GM12864 (cell line): Measurements from ENCODE around the gene TP53INP2.

Experiments
- DNase-seq: peaks from one replicate; pipeline ENCODE4 v3.0.0-alpha.2; 2011; ENCODE audit warnings: low read depth
- H3K4me3 ChIP-seq: 2 replicates; pipeline ENCODE4 v1.5.1; 2011; ENCODE audit warnings: mild to moderate bottlenecking, low read depth, low read length, control low read depth
- TF ChIP-seq, protein P1 (sequence below): IDR thresholded peaks from 2 replicates; pipeline ENCODE4 v1.5.1; 2011; ENCODE audit warnings: low read depth, mild to moderate bottlenecking, moderate library complexity, low read length, control low read depth, inconsistent platforms; ENCODE audit errors: missing control alignments

TP53INP2 gene

GRCh38 chr20:34675993-34676641, 28.0 kb upstream of the TP53INP2 start:
- DNase-seq: no peak
- peak overlapping the region; percentile 86 for H3K4me3 ChIP-seq
- TF ChIP-seq, protein P1, sequence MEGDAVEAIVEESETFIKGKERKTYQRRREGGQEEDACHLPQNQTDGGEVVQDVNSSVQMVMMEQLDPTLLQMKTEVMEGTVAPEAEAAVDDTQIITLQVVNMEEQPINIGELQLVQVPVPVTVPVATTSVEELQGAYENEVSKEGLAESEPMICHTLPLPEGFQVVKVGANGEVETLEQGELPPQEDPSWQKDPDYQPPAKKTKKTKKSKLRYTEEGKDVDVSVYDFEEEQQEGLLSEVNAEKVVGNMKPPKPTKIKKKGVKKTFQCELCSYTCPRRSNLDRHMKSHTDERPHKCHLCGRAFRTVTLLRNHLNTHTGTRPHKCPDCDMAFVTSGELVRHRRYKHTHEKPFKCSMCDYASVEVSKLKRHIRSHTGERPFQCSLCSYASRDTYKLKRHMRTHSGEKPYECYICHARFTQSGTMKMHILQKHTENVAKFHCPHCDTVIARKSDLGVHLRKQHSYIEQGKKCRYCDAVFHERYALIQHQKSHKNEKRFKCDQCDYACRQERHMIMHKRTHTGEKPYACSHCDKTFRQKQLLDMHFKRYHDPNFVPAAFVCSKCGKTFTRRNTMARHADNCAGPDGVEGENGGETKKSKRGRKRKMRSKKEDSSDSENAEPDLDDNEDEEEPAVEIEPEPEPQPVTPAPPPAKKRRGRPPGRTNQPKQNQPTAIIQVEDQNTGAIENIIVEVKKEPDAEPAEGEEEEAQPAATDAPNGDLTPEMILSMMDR: no peak

DNA sequence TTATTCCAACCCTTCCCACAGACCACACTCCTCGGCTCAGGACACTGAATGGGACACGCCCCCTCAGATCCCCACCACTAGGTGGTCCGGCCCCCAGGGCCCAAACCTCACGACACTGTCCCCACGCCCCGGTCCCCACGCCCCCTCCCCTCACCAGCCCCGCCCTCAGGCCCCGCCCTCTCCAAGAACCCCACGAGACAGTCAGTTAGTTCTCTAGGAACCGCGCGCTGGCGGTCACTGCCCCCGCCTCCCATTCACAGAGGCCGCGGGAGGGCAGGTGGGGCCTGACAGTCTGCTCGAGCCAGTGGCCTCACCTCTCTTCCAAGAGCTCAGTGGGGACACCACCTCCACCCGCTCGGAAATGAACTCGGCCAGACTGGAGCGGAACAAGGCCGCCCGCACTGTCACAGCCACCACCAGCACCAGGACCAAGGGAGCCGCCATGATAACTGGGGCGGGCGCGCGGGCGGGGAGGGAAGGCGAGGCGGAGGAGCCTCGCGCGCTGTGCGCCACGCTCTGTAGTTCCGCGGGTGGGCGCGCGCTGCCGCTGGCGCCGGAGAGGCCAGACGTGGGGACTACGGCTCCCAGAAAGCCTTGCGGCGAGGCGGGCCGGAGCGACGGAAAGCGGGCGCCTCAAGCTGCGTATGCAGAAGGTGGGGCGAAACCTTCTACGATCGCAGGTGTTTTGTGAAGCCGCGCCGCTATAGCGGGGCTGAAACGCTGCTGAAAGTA, 27.3 kb upstream of the TP53INP2 start, which contains the start of gene PIGU:
TSS of gene PIGU (minus strand) at position 451 of the 732 bp plus-strand sequence. CDS start at position 444, 7 bp downstream.
- peak; percentile 92 for DNase-seq
- TF ChIP-seq, protein P1: no peak
- H3K4me3 ChIP-seq: peak within 1 kb of the TSS; percentile 86

DNA sequence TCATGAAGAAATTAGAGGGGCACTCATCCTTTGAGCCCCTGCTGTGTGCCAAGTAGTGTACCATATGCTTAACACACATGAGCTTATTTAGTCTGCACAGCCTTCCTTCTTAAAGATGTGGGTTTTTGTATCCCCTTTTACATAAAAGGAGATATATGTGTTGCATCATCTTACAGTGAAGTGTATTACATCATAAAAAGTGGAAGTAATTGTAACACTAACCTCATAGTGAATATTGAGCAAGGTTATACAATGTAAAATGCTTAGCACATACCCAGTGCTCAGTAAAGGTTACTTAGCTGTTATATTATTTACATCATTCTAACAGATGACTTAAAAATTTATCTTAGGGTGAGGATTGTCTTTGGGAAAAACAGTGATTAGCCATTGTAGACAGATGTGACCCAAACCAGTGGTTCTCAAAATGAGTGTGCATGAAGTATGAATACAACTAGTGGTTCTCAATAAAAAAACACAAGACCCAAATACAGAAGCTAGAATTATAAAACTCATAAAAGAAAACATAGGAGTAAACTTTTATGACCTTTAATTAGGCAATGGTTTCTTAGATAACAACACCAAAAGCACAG, 23.5 kb upstream of the TP53INP2 start:
- H3K4me3 ChIP-seq: no peak overlapping the region
- DNase-seq: no peak
- TF ChIP-seq, protein P1: no peak

- no peak overlapping the region for H3K4me3 ChIP-seq
- TF ChIP-seq, protein P1: no peak
- no peak for DNase-seq
Observed at GRCh38 chr20:34683667-34684066, 20.5 kb upstream of the TP53INP2 start.

DNA sequence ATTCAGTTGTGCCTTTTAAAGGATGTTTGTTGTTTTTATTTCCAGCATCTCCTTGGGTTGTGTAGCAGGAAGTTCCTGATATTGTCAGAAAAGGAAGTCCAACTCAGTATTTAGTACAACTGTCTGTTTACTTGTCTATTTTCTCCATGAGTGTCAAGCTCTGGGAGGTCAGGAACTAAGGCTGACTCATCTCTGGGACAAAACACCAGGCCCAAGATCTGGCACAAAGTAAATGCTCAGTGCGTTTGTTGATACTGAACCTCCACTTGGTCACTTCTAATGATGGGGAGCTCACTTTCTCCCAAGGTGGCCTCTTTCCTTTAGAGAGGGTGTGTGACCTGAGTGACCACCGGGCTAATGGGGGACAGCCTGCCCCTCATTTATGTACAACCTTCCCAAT, 14.7 kb upstream of the TP53INP2 start:
- no peak for DNase-seq
- TF ChIP-seq, protein P1: no peak
- no peak overlapping the region for H3K4me3 ChIP-seq

DNA sequence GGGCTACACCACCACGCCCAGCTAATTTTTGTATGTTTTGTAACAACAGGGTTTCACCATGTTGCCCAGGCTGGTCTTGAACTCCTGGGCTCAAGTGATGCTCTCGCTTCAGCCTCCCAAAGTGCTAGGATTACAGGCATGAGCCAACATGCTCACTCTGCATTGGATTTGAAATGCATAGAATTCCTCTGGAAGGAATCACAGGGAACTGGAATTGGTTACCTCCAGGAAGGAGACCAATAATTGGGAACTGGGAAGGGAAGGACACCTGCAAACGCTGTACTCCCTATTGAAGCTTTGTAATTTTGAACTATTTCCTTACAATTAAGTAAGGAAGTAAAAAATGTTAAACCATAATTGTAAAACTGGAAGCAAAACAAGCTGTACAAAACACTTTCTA, 12.3 kb upstream of the TP53INP2 start:
- TF ChIP-seq, protein P1: no peak
- DNase-seq: no peak
- H3K4me3 ChIP-seq: no peak overlapping the region
